Erythroblast (primary cell): Measurements from ENCODE around the gene EIF3A.

Source experiments
- DNase-seq, 2 experiments: peaks; one replicate each; lab custom pipeline; 2025; lab: John Stamatoyannopoulos, UW
- GATA1 ChIP-seq: IDR thresholded peaks from 2 replicates; pipeline ENCODE4 v1.6.1; 2011; ENCODE audit warnings: low read depth, mild to moderate bottlenecking, control low read depth, low read length, moderate library complexity
- POLR2A ChIP-seq: IDR thresholded peaks from 2 replicates; pipeline ENCODE4 v1.6.1; 2011; ENCODE audit warnings: mild to moderate bottlenecking, low read length

EIF3A gene

DNA sequence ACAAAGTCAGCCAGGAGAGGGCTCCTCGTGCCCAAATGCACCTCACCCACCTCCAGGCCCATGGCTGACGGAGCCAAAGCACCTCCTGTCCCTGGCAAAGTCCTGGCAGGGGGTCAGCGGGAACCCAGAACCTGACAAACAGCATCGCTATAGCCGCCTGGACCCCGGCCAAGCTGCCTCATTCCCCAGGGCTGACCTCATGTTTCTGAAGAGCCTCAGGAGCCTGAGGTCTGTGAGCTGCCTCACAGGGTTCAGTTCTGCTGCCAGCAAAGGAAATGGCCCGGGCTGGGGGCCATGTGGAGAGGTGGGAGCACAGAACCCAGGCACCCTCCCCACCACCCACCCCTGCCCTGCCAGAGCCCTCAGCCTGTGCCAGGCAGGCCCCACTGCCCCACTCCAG, 55.3 kb downstream of the EIF3A start:
- TF ChIP-seq POLR2A: no peak
- no peak for TF ChIP-seq GATA1

DNA sequence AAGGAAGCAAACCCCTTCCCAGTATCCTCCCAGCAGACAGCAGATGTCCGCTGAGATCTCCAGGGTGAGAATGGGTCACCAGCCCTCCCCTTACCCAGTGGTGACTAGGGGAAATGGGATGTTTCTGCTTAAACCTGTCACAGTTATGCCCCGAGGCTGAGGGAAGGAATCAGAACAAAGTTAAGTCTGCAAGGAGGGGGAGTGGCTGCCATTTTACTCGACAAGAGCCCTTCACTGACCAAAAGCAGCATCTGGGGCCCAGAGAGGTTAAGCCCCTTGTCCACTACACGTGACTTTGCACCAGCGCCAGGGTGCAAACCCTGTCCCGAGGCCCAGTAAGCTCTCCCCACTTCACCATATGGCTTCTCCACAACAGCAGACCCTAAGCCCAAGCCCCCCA, 55.7 kb downstream of the EIF3A start:
- no peak for DNase-seq
- TF ChIP-seq POLR2A (no peak), GATA1 (no peak)

More for the DNA sequence above, 55.3 kb downstream of the EIF3A start:
- no peak for DNase-seq

DNA sequence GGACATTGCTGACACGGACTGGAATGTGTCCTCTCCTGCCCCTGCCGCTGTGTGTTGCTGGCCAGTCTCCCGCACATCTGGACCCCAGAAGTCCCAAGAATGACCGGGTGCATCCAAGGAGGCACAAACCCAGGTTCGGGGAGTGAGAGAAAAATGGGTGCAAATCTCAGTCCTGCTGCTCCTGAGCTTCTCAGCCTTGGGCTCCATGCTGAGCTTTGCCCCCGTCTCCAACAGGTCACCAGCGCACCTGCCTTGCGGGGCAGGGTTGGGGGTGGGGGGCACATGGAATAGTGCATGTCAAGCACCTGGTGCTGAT, 57.1 kb downstream of the EIF3A start:
- DNase-seq: no peak
- TF ChIP-seq POLR2A (no peak), GATA1 (no peak)

- TF ChIP-seq GATA1 (no peak), POLR2A (no peak)
- no peak for DNase-seq
Measured at GRCh38 chr10:119022846-119023552, 57.6 kb downstream of the EIF3A start.

GRCh38 chr10:119020627-119020946, 60.0 kb downstream of the EIF3A start:
- TF ChIP-seq GATA1 (no peak), POLR2A (no peak)
- DNase-seq: peak; percentile 13 to 20

GRCh38 chr10:119007211-119007574, 73.4 kb downstream of the EIF3A start:
- no peak for DNase-seq
- no peak for TF ChIP-seq POLR2A
- TF ChIP-seq GATA1: no peak

- no peak for DNase-seq
- TF ChIP-seq GATA1: no peak
- no peak for TF ChIP-seq POLR2A
Measured at GRCh38 chr10:119006451-119007210, 74.0 kb downstream of the EIF3A start.

GRCh38 chr10:119005362-119006043, 75.1 kb downstream of the EIF3A start:
- no peak for TF ChIP-seq GATA1
- TF ChIP-seq POLR2A: no peak
- DNase-seq: no peak

GRCh38 chr10:119003572-119004289, 76.9 kb downstream of the EIF3A start:
- no peak for TF ChIP-seq GATA1
- TF ChIP-seq POLR2A: no peak

GRCh38 chr10:119001717-119002500, 78.7 kb downstream of the EIF3A start:
- no peak for DNase-seq
- no peak for TF ChIP-seq GATA1
- no peak for TF ChIP-seq POLR2A

More at GRCh38 chr10:119003572-119004289, 76.9 kb downstream of the EIF3A start:
- no peak for DNase-seq

- TF ChIP-seq GATA1: no peak
- no peak for TF ChIP-seq POLR2A
- DNase-seq: no peak
Measured at GRCh38 chr10:118998183-118998582, 82.4 kb downstream of the EIF3A start.

- no peak for DNase-seq
- TF ChIP-seq GATA1 (no peak), POLR2A (no peak)
Measured at GRCh38 chr10:118997379-118997778, 83.2 kb downstream of the EIF3A start.

GRCh38 chr10:118995739-118996138, 84.9 kb downstream of the EIF3A start:
- no peak for DNase-seq
- no peak for TF ChIP-seq GATA1
- TF ChIP-seq POLR2A: no peak
